Neural cell (in vitro differentiated cells): ENCODE measurements around the gene TRPV5.
A peak's percentile ranks its signal among the peaks of the same experiment; 100 is the strongest.

ENCODE experiments used
- CTCF ChIP-seq: fragments of 450-650 bp; IDR thresholded peaks from 2 replicates; pipeline ENCODE4 v1.5.1; 2014; ENCODE audit warnings: antibody characterized with exemption, mild to moderate bottlenecking, moderate library complexity; ENCODE audit not compliant: poor library complexity, severe bottlenecking
- EP300 ChIP-seq: fragments of 450-650 bp; conservative IDR thresholded peaks from 2 replicates; pipeline ENCODE4 v1.6.1; 2014; ENCODE audit warnings: antibody characterized with exemption, mild to moderate bottlenecking, moderate library complexity; ENCODE audit not compliant: poor library complexity, severe bottlenecking
- EZH2 ChIP-seq: fragments of 200-600, 300-800 bp; shearing (Covaris generic), sonication (generic); IDR thresholded peaks from 2 replicates; pipeline ENCODE4 v1.6.1; 2014; ENCODE audit warnings: antibody characterized with exemption, low read length, borderline replicate concordance, mild to moderate bottlenecking; ENCODE audit not compliant: insufficient read depth, poor library complexity, severe bottlenecking
- MXI1 ChIP-seq: fragments of 450-650 bp; conservative IDR thresholded peaks from 2 replicates; pipeline ENCODE4 v1.6.1; 2014; ENCODE audit warnings: antibody characterized with exemption, mild to moderate bottlenecking; ENCODE audit not compliant: poor library complexity, severe bottlenecking
- POLR2AphosphoS5 ChIP-seq: IDR thresholded peaks from 2 replicates; pipeline ENCODE4 v1.6.1; 2012
- RAD21 ChIP-seq: fragments of 450-650 bp; conservative IDR thresholded peaks from 2 replicates; pipeline ENCODE4 v1.6.1; 2014; ENCODE audit warnings: antibody characterized with exemption, mild to moderate bottlenecking, moderate library complexity
- REST ChIP-seq: IDR thresholded peaks from 2 replicates; pipeline ENCODE4 v1.6.1; 2012; ENCODE audit warnings: borderline replicate concordance
- SMC3 ChIP-seq: fragments of 450-650 bp; conservative IDR thresholded peaks from 2 replicates; pipeline ENCODE4 v1.6.1; 2014; ENCODE audit warnings: antibody characterized with exemption, mild to moderate bottlenecking, moderate library complexity; ENCODE audit not compliant: poor library complexity
- TAF1 ChIP-seq: IDR thresholded peaks from 2 replicates; pipeline ENCODE4 v1.6.1; 2012; ENCODE audit warnings: low read depth

GRCh38 chr7:142897691-142898090 lies 35.9 kb downstream of the TRPV5 start:
- TF ChIP-seq POLR2AphosphoS5: peak; percentile 36
- no peak for TF ChIP-seq TAF1
- TF ChIP-seq EZH2: no peak
- no peak for TF ChIP-seq CTCF
- no peak for TF ChIP-seq RAD21
- TF ChIP-seq EP300: peak; percentile 43
- TF ChIP-seq REST: no peak
- no peak for TF ChIP-seq MXI1
- no peak for TF ChIP-seq SMC3
